ENCODE data around the gene FAM193A.
"Not testable (repeated sequence)": the region's sequence is repeated elsewhere in the genome, so short reads cannot be mapped to it uniquely, and the experiment has no call there.

FAM193A gene

GRCh38 chr4:2780643-2781042, 244.2 kb downstream of the FAM193A start:
- not testable (repeated sequence) for DNase-seq (ENCODE audit: low read depth in 2 of 2)

- no peak for DNase-seq (ENCODE audit: low read depth in 2 of 2)
These were observed 245.5 kb downstream of the FAM193A start for GRCh38 chr4:2781911-2782310.

Measured in stimulated activated CD8-positive, alpha-beta memory T cell treated with anti-CD3 and anti-CD28 coated beads, Interleukin-15, amount 100 ng/mL, for 4 hours (primary cell).